ENCODE data around the gene TNFRSF19.

DNA sequence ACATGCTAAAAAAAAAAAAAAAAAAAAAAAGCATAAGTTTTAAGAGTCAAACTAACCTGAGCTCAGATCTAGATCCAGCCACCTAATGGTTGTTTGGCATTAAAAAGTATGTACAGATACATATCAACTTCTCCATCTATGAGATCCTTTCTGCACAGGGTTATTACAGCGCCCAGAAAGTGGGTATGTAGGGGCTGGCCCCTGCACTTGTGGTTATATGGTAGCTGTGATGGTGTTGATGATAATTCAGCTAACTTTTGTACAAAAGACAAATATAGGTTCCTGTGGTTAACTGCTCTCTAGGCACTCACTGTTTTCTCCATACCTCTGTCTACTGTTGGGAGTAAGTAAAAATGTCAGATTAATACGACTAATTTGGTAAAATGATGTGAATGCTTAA is 81.7 kb downstream of the TNFRSF19 start:
- TF ChIP-seq, protein P1, sequence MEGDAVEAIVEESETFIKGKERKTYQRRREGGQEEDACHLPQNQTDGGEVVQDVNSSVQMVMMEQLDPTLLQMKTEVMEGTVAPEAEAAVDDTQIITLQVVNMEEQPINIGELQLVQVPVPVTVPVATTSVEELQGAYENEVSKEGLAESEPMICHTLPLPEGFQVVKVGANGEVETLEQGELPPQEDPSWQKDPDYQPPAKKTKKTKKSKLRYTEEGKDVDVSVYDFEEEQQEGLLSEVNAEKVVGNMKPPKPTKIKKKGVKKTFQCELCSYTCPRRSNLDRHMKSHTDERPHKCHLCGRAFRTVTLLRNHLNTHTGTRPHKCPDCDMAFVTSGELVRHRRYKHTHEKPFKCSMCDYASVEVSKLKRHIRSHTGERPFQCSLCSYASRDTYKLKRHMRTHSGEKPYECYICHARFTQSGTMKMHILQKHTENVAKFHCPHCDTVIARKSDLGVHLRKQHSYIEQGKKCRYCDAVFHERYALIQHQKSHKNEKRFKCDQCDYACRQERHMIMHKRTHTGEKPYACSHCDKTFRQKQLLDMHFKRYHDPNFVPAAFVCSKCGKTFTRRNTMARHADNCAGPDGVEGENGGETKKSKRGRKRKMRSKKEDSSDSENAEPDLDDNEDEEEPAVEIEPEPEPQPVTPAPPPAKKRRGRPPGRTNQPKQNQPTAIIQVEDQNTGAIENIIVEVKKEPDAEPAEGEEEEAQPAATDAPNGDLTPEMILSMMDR (IDR thresholded peaks at IDR 0.05; ENCODE audit: low read length), result no peak
- no peak for TF ChIP-seq EZH2phosphoT487 (IDR thresholded peaks at IDR 0.05; ENCODE audit: low read length)

Data from MM.1S (cell line).